Common myeloid progenitor, CD34-positive (primary cell): ENCODE results near the gene RNF111.
"Not testable (repeated sequence)": the region's sequence is repeated elsewhere in the genome, so short reads cannot be mapped to it uniquely, and the experiment has no call there.

Source experiments
- CTCF ChIA-PET: fragments of 350-600 bp; sonication (Branson Sonifier 250); formaldehyde crosslinking; loops from one replicate; lab custom pipeline; 2021; ENCODE audit warnings: antibody characterized with exemption; lab: Charles Lee
- POLR2A ChIA-PET: fragments of 350-600 bp; sonication (Branson Sonifier 250); formaldehyde crosslinking; loops from one replicate; lab custom pipeline; 2021; ENCODE audit warnings: antibody characterized with exemption; lab: Charles Lee
- DNase-seq, 3 donors: peaks; one replicate each; pipeline versions ENCODE4 v3.0.0 to v3.0.0-alpha.2; 2013
- H3K27ac ChIP-seq, 2 experiments: 1 replicate in 1 of 2; 2 replicates in 1 of 2; pipeline ENCODE4 v1.7.0; 2013; ENCODE audit warnings: inconsistent platforms in 2 of 2, low read length in 2 of 2, mild to moderate bottlenecking in 2 of 2, low read depth in 1 of 2, moderate library complexity in 1 of 2; ENCODE audit not compliant: severe bottlenecking in 2 of 2, insufficient read depth in 1 of 2, poor library complexity in 1 of 2
- H3K27me3 ChIP-seq, 5 experiments: replicated peaks in 2 of 5; 1 replicate in 3 of 5; 2 replicates in 2 of 5; pipeline versions ENCODE4 v1.6.1 to v1.7.0; 2013; ENCODE audit warnings: low read length in 4 of 5, mild to moderate bottlenecking in 2 of 5, moderate library complexity in 2 of 5, inconsistent platforms in 1 of 5; ENCODE audit not compliant: insufficient read depth in 5 of 5, control insufficient read depth in 4 of 5
- H3K36me3 ChIP-seq, 4 experiments: 1 replicate in 2 of 4; 2 replicates in 2 of 4; pipeline versions ENCODE4 v1.6.1 to v1.7.0; 2013; ENCODE audit warnings: low read length in 3 of 4, control low read depth in 1 of 4, mild to moderate bottlenecking in 1 of 4; ENCODE audit not compliant: control insufficient read depth in 4 of 4, insufficient read depth in 4 of 4
- H3K4me1 ChIP-seq, 4 experiments: 1 replicate in 3 of 4; 2 replicates in 1 of 4; pipeline versions ENCODE4 v1.6.1 to v1.7.1; 2013; ENCODE audit warnings: low read length in 3 of 4, mild to moderate bottlenecking in 3 of 4, control low read depth in 1 of 4, inconsistent platforms in 1 of 4, moderate library complexity in 1 of 4; ENCODE audit not compliant: control insufficient read depth in 4 of 4, insufficient read depth in 4 of 4; ENCODE audit errors: control extremely low read depth in 1 of 4
- H3K4me3 ChIP-seq, 7 experiments: 1 replicate in 4 of 7; 2 replicates in 3 of 7; pipeline versions ENCODE4 v1.5.1 to v1.7.0; 2013; ENCODE audit warnings: mild to moderate bottlenecking in 7 of 7, low read length in 6 of 7, moderate library complexity in 6 of 7, inconsistent platforms in 2 of 7, low read depth in 2 of 7, control low read depth in 1 of 7; ENCODE audit not compliant: insufficient read depth in 4 of 7, control insufficient read depth in 1 of 7; ENCODE audit errors: extremely low read depth in 1 of 7
- H3K9me3 ChIP-seq, 5 experiments: 1 replicate in 4 of 5; 2 replicates in 1 of 5; pipeline versions ENCODE4 v1.6.1 to v1.7.1; 2013; ENCODE audit warnings: low read length in 4 of 5, mild to moderate bottlenecking in 2 of 5, inconsistent platforms in 1 of 5, low read depth in 1 of 5, moderate library complexity in 1 of 5; ENCODE audit not compliant: control insufficient read depth in 4 of 5, insufficient read depth in 2 of 5; ENCODE audit errors: control extremely low read depth in 1 of 5
- WGBS: methylation state at CpG from one replicate; pipeline ENCODE4 v1.1.5; 2013; ENCODE audit not compliant: insufficient coverage; 5-methylcytosine and 5-hydroxymethylcytosine counted together

RNF111 gene

DNA sequence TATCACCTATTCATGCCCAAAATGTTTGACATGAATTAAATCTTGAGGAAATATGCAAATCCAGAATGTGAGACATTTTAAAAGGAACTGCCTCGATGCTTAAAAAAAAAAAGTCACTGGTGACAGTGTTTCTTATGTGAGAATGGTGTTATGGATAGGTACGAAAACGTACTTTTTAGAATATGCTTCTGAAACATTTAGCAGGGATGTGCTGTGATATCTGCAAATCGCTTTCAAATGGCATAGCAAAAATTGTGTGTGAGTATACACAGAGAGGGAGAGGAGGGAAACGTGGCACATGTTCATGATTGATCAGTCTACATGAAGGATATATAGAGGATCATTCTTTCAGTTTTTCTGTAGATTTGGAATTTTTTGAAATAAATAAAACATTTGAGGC is 133.5 kb downstream of the RNF111 start:
- CTCF ChIA-PET, result no interaction called here
- H3K9me3 ChIP-seq, result no peaks in the 10 kb centered on the region
- no peak overlapping the region for H3K27ac ChIP-seq
- DNase-seq, result no peak
- no peaks in the 10 kb centered on the region for H3K27me3 ChIP-seq
- POLR2A ChIA-PET, result no interaction called here
- H3K4me3 ChIP-seq, result no peak overlapping the region
- H3K36me3 ChIP-seq, result peaks cover 20 to 82% (median 43%) of the 10 kb centered on the region in 4 experiments
- WGBS, result 100% methylated on average over 5 of the region's 5 CpGs
- H3K4me1 ChIP-seq, result no peaks in the 10 kb centered on the region

DNA sequence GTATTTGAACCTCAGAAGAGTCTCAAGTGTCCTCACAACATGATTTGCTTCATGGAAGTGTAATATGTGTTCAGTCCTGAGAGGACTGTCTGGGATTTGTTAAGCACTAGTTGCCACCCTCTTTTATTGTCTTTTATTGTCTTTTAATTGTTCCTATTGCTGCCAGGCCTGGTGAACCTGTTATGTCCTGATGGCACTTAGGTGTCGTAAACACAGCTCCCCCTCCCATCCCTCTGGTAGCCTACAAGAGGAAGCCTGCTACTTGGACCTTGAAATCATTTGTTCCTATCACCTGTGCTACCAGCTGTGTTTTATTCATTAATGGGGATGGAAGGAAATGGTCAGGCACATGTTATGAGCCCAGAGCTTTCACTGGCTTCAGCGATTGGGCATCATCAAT is 136.8 kb downstream of the RNF111 start:
- ChIA-PET CTCF (interaction anchor here (1.0 to 1.3 kb wide), 2 partner anchors 14 to 144 kb away, joined by 3 read pairs; no protein-coding TSS in a partner anchor), POLR2A (no interaction called here)
- H3K36me3 ChIP-seq, result peaks cover 9 to 52% (median 26%) of the 10 kb centered on the region in 4 experiments
- H3K27me3 ChIP-seq, result no peaks in the 10 kb centered on the region
- no peak overlapping the region for H3K4me3 ChIP-seq
- no peak for DNase-seq
- peaks cover 0 to 2% (median 0%) of the 10 kb centered on the region in 5 experiments for H3K9me3 ChIP-seq
- 100% methylated on average over 2 of the region's 2 CpGs for WGBS
- H3K27ac ChIP-seq, result no peak overlapping the region
- H3K4me1 ChIP-seq, result no peaks in the 10 kb centered on the region

DNA sequence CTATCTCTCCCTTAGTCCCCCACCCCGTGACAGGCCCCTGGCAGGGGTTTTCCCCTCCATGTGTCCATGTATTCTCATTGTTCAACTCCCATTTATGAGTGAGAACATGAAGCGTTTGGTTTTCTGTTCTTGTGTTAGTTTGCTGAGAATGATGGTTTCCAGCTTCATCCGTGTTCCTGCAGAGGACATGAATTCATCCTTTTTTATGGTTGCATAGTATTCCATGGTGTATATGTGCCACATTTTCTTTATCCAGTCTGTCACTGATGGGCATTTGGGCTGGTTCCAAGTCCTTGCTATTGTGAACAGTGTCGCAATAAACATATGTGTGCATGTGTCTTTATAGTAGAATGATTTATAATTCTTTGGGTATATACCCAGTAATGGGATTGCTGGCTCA is 138.2 kb downstream of the RNF111 start:
- peaks cover 9 to 43% (median 25%) of the 10 kb centered on the region in 4 experiments for H3K36me3 ChIP-seq
- DNase-seq, H3K27me3 ChIP-seq, H3K27ac ChIP-seq, H3K4me1 ChIP-seq, POLR2A ChIA-PET, H3K9me3 ChIP-seq, H3K4me3 ChIP-seq: not testable (repeated sequence)
- no CpG with 5 or more reads among the region's 4 CpGs for WGBS
- CTCF ChIA-PET, result interaction anchor here (0.6 kb wide), 1 partner anchor 148 kb away, joined by 3 read pairs; no protein-coding TSS in a partner anchor

DNA sequence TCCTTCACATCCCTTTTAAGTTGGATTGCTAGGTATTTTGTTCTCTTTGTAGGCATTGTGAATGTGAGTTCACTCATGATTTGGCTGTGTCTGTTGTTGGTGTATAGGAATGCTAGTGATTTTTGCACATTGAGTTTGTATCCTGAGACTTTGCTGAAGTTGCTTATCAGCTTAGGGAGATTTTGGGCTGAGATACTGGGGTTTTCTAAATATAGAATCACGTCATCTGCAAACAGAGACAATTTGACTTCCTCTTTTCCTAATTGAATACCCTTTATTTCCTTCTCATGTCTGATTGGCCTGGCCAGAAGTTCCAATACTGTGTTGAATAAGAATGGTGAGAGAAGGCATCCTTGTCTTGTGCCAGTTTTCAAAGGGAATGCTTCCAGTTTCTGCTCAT is 139.8 kb downstream of the RNF111 start:
- CTCF ChIA-PET, result interaction anchor here (0.6 to 0.9 kb wide), 2 partner anchors 9 to 516 kb away, joined by 3 read pairs; no protein-coding TSS in a partner anchor
- POLR2A ChIA-PET, H3K27ac ChIP-seq, H3K9me3 ChIP-seq, H3K27me3 ChIP-seq, H3K4me3 ChIP-seq, H3K4me1 ChIP-seq: not testable (repeated sequence)
- peaks cover 9 to 58% (median 33%) of the 10 kb centered on the region in 4 experiments for H3K36me3 ChIP-seq
- DNase-seq, result peak in 2 of 3 donors; percentile 38 to 50
- WGBS, result no CpG with 5 or more reads among the region's 1 CpG

DNA sequence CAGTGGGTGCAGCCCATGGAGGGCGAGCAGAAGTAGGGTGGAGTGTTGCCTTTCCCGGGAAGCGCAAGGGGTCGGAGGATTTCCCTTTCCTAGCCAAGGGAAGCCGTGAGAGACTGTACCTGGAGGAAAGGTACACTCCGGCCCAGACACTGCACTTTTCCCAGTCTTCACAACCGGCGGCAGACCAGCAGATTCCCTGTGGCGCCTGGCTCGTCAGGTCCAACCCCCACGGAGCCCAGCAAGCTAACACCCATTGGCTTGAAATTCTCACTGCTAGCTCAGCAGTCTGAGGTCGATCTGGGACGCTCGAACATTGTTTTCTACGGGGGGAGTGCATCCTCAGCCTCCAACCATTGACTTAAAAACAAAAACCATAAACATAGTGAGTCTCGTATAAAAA is 144.0 kb downstream of the RNF111 start:
- ChIA-PET POLR2A (no interaction called here), CTCF (no interaction called here)
- Histone ChIP-seq H3K27ac (no peak overlapping the region), H3K4me3 (no peak overlapping the region), H3K27me3 (no peaks in the 10 kb centered on the region), H3K9me3 (peaks cover 0 to 4% (median 2%) of the 10 kb centered on the region in 5 experiments), H3K4me1 (no peaks in the 10 kb centered on the region), H3K36me3 (peaks cover 3 to 64% (median 41%) of the 10 kb centered on the region in 4 experiments)
- DNase-seq, result no peak
- 99% methylated on average over 10 of the region's 16 CpGs for WGBS

DNA sequence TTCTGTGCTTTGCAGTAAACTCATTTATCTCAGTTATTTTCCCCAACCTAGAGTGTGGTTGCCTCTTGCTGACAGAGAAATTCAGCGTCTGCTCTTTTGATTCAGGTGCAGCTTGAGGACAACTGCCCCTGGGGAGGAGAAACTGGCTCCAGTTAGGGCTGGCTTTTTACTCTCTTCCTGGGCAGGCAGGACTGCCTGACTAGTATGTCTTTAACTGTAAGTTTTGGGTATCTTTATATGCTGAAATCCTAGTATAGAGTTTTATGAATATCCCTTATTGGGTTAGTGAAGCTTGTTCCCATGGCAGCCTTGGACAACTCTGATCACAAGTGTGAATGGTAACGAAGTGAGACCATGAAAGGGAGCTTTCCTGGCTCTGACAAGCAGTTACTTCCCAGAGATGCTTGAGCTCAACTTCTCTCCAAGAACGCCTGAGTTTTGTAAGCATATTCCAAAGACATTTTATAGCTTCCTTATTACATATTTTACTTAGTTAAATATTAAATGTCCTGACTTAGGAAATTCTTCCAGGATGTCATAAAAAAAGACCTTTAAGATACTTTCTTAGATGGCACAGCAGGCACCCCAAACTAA is 144.6 kb downstream of the RNF111 start:
- ChIA-PET POLR2A (no interaction called here), CTCF (interaction anchor here (1.0 to 1.1 kb wide), 2 partner anchors 21 to 149 kb away, joined by 3 read pairs; no protein-coding TSS in a partner anchor)
- Histone ChIP-seq H3K4me3 (no peak overlapping the region), H3K36me3 (peaks cover 3 to 70% (median 43%) of the 10 kb centered on the region in 4 experiments), H3K4me1 (no peaks in the 10 kb centered on the region), H3K27me3 (no peaks in the 10 kb centered on the region), H3K27ac (no peak overlapping the region), H3K9me3 (peaks cover 0 to 4% (median 2%) of the 10 kb centered on the region in 5 experiments)
- DNase-seq, result no peak
- 100% methylated on average over 2 of the region's 3 CpGs for WGBS

DNA sequence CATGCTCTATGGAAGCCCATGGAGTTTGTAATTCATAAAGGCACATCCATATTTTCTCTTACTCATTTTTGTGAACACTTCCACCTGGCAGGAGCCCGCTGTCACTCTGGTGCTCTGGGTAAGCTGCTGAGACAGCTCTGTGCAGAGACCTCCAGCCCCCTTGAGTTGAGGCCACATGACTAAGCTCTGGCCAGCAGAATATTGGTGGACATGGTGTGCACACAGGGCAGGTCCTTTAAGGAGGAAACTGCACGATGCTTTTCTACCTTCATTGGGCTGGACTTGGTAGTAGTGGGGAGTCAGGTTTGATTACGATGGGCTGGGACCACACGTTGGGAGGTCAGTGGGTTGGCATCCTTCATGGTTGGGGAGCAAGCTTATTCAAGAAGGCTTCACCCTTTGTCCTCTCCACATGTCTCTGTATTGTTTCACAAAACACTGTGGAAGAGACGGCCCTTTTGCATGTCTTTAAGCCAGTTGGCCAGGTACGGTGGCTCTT is 146.5 kb downstream of the RNF111 start:
- no peak overlapping the region for H3K4me3 ChIP-seq
- ChIA-PET CTCF (interaction anchor here (0.5 kb wide), 1 partner anchor 22 kb away, joined by 5 read pairs; no protein-coding TSS in a partner anchor), POLR2A (no interaction called here)
- H3K4me1 ChIP-seq, result no peaks in the 10 kb centered on the region
- no peak for DNase-seq
- H3K9me3 ChIP-seq, result peaks cover 0 to 4% (median 2%) of the 10 kb centered on the region in 5 experiments
- WGBS, result 97% methylated on average over 6 of the region's 6 CpGs
- H3K36me3 ChIP-seq, result peaks cover 3 to 71% (median 47%) of the 10 kb centered on the region in 4 experiments
- no peaks in the 10 kb centered on the region for H3K27me3 ChIP-seq
- no peak overlapping the region for H3K27ac ChIP-seq
